ENCODE results near the gene NRAP.
A peak's percentile ranks its signal among the peaks of the same experiment; 100 is the strongest.

The NRAP gene

DNA sequence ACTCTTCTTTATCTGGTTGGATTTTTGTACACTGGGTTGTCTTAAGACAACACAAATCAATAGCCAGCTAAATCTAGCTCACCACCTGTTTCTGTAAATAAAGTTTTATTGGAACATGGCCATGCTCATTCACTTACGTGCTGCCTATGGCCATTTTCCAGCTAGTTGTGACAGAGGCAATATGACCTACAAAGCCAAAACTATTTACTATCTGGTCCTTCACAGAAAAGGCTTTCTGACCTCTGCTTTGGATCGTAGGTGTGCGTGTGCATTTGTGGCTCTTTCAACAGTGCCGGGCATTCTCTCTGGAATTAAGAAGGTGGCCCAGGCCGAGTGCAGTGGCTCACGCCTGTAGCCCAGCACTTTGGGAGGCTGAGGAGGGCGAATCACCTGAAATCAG, 45.5 kb downstream of the NRAP start:
- Histone ChIP-seq H3K36me3 (ENCODE audit: control insufficient read depth, insufficient read depth, low read length) (no peaks in the 10 kb centered on the region), H3K4me3 (replicated peaks; ENCODE audit: low read depth, low read length) (no peak overlapping the region), H3K27me3 (replicated peaks; ENCODE audit: control insufficient read depth, insufficient read depth, low read length) (peaks cover 3% of the 10 kb centered on the region)
- DNase-seq (ENCODE audit: extremely low read depth, insufficient read length): no peak
- TF ChIP-seq, protein P1, sequence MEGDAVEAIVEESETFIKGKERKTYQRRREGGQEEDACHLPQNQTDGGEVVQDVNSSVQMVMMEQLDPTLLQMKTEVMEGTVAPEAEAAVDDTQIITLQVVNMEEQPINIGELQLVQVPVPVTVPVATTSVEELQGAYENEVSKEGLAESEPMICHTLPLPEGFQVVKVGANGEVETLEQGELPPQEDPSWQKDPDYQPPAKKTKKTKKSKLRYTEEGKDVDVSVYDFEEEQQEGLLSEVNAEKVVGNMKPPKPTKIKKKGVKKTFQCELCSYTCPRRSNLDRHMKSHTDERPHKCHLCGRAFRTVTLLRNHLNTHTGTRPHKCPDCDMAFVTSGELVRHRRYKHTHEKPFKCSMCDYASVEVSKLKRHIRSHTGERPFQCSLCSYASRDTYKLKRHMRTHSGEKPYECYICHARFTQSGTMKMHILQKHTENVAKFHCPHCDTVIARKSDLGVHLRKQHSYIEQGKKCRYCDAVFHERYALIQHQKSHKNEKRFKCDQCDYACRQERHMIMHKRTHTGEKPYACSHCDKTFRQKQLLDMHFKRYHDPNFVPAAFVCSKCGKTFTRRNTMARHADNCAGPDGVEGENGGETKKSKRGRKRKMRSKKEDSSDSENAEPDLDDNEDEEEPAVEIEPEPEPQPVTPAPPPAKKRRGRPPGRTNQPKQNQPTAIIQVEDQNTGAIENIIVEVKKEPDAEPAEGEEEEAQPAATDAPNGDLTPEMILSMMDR (IDR thresholded peaks at IDR 0.05; ENCODE audit: insufficient read depth, low read length, poor library complexity, severe bottlenecking): no peak

DNA sequence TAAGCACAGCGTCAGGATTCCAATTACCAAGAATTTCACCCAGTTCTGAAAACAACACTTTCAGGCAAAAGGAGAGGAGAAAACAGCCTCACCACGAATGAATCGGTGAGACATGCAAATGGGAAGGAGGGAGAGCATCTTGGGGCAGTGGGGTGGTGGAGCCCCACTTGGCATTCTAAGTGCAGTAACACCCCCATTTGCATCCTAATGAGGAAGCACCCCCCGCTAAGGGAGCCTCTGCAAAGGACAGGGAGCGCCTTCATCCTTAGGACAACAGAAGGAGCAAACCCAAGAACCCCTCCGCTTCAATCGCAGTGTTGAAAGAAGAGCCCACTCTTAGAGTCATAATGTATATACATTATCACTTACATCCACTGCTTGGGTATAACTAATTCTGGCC, 46.8 kb downstream of the NRAP start:
- DNase-seq (ENCODE audit: extremely low read depth, insufficient read length): no peak
- Histone ChIP-seq H3K36me3 (ENCODE audit: control insufficient read depth, insufficient read depth, low read length) (no peaks in the 10 kb centered on the region), H3K27me3 (replicated peaks; ENCODE audit: control insufficient read depth, insufficient read depth, low read length) (peaks cover 3% of the 10 kb centered on the region), H3K4me3 (replicated peaks; ENCODE audit: low read depth, low read length) (no peak overlapping the region)
- TF ChIP-seq, protein P1 (IDR thresholded peaks at IDR 0.05; ENCODE audit: insufficient read depth, low read length, poor library complexity, severe bottlenecking): no peak

DNA sequence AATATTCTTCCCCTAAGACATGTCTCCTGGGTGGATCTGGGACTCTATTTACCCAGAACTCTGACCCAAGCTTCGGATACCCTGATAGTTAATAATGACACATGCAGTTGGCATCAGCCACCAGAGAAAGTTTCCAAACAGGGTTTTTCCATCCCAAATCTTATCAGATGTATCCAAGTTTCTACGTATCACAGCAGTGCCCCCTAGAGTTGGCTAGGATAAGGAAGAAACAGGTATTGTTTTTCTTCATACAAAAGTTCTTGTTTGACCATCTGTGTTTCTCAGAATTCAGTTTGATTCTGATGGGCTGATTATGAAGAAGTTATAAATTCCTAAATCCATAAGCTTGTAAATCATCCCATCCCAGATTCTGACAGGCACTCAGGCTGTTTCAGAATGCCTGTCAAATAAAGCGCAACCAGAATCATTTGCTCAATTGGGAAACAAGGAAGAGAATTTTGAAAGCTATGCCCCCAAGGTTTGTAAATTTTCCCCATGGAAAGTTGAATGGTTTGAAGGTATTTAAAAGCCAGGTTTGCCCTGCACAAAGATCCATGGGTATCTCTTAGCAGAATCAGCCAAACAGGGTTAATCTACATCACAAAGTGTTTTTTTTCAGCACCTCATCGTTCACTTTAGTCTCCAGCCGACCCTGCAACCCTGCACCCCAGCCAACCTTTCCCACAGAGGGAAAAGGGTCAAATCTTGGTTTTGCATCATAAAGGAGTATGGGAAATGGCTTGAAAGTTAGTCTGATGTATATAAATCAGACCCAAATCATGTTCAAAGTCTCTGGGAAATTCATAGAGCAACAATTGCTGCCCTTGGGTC, 47.4 kb downstream of the NRAP start:
- DNase-seq (ENCODE audit: extremely low read depth, insufficient read length): no peak
- H3K4me3 ChIP-seq (replicated peaks; ENCODE audit: low read depth, low read length): no peak overlapping the region
- no peaks in the 10 kb centered on the region for H3K36me3 ChIP-seq (ENCODE audit: control insufficient read depth, insufficient read depth, low read length)
- TF ChIP-seq, protein P1 (IDR thresholded peaks at IDR 0.05; ENCODE audit: insufficient read depth, low read length, poor library complexity, severe bottlenecking): peak; percentile 30
- no peaks in the 10 kb centered on the region; the same call in 1 of the 2 replicates for H3K27me3 ChIP-seq (replicated peaks; ENCODE audit: control insufficient read depth, insufficient read depth, low read length)

DNA sequence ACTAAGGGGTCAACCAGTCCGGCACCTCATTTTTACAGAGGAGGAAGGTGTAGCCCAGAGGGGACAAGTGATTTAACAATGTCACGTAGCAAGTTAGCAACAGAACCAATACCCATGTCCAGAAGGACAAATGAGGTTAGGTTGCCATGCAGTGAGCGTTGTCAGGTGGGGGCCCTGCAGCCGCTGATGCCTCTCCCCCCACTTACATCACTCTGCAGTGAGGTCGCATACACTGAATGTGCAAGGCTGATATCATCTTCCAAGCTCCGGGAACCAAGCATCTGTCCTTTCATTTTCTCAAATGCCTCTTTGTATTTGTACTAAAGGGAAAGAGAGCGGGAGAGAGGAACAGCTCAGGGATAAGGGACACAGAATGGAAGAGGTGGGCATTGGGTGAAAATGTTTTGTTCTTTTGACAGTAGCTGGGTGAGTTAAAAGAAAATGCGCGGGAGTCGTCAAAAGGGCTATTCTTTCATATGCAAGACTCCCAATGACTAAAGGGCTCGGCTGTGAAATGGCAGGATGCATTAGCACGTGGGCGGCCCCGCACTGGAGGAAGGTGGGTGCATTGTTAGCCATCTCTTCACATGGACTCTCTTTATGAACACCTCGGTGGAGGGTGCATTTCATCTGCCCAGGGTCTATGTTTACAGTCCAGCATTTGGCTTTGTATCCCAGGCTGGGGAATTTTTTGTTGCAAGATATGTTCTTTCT, 49.7 kb downstream of the NRAP start:
- no peak overlapping the region for H3K4me3 ChIP-seq (replicated peaks; ENCODE audit: low read depth, low read length)
- H3K36me3 ChIP-seq (ENCODE audit: control insufficient read depth, insufficient read depth, low read length): no peaks in the 10 kb centered on the region
- DNase-seq (ENCODE audit: extremely low read depth, insufficient read length): no peak
- TF ChIP-seq, protein P1 (IDR thresholded peaks at IDR 0.05; ENCODE audit: insufficient read depth, low read length, poor library complexity, severe bottlenecking): no peak
- H3K27me3 ChIP-seq (replicated peaks; ENCODE audit: control insufficient read depth, insufficient read depth, low read length): no peaks in the 10 kb centered on the region; the same call in 1 of the 2 replicates

DNA sequence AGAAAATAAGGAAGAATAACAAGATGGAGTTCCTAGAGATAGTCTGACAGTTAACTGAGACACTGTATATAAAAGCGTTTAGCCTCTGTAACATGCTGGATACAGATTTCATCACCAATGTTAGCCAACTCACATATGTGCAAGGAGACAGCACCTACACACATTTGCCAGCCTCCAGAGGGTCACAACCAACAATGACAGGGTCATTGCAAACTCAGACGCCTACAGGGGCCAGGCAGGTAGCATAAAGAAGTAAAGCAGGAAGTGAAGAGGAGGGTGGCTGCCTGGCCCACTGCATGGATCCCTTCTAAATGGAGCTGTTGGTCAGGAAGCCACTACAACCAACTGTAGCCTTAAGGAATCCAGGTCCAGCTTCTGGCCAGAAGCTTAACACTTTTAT, 50.4 kb downstream of the NRAP start:
- DNase-seq (ENCODE audit: extremely low read depth, insufficient read length): no peak
- Histone ChIP-seq H3K36me3 (ENCODE audit: control insufficient read depth, insufficient read depth, low read length) (no peaks in the 10 kb centered on the region), H3K4me3 (replicated peaks; ENCODE audit: low read depth, low read length) (no peak overlapping the region), H3K27me3 (replicated peaks; ENCODE audit: control insufficient read depth, insufficient read depth, low read length) (no peaks in the 10 kb centered on the region; the same call in 1 of the 2 replicates)
- TF ChIP-seq, protein P1 (IDR thresholded peaks at IDR 0.05; ENCODE audit: insufficient read depth, low read length, poor library complexity, severe bottlenecking): no peak
